Uterus (tissue), 2 donors: ENCODE results near the gene MBNL1.

ENCODE experiments used
- CTCF ChIP-seq, 4 experiments: fragments of 200-600 bp in 2 of 4; fragments of 450-650 bp in 2 of 4; sonication (generic) in 2 of 4; IDR thresholded peaks; one replicate each; pipeline ENCODE4 v1.5.1; 2016 to 2019; ENCODE audit warnings: antibody characterized with exemption in 4 of 4, mild to moderate bottlenecking in 2 of 4, moderate library complexity in 1 of 4
- POLR2A ChIP-seq, 2 donors: fragments of 450-650 bp; IDR thresholded peaks; one replicate each; pipeline ENCODE4 v1.6.1; 2016; ENCODE audit warnings: antibody characterized with exemption in 2 of 2, mild to moderate bottlenecking in 1 of 2, moderate library complexity in 1 of 2

GRCh38 chr3:152255290-152255689, 13.4 kb upstream of the MBNL1 start:
- no peak for TF ChIP-seq CTCF (IDR thresholded peaks at IDR 0.05)
- no peak for TF ChIP-seq POLR2A (IDR thresholded peaks at IDR 0.05)
